Measurements from ENCODE around the gene PDGFD.

- TF ChIP-seq CTCF (IDR thresholded peaks at IDR 0.05) (peak in 2 of 5 experiments; percentile 11 to 15), POLR2A (IDR thresholded peaks at IDR 0.05) (no peak)
Observed at GRCh38 chr11:104151404-104152204, 12.3 kb downstream of the PDGFD start.

Data from tibial nerve (tissue), 3 donors.